GM23338 (cell line): ENCODE data around the gene FBLN2.

Experiments used
- CREB1 ChIP-seq: fragments of 250-450 bp; sonication (Bioruptor Pico); IDR thresholded peaks from 2 replicates; pipeline ENCODE4 v1.5.0; 2020; ENCODE audit warnings: low read depth, mild to moderate bottlenecking, moderate library complexity
- EZH2 ChIP-seq: fragments of 200-600 bp; sonication (generic); IDR thresholded peaks from one replicate; pipeline ENCODE4 v1.8.0; 2017; ENCODE audit warnings: antibody characterized with exemption, mild to moderate bottlenecking, low read depth; ENCODE audit not compliant: unreplicated experiment
- EZH2phosphoT487 ChIP-seq: fragments of 200-600 bp; sonication (generic); IDR thresholded peaks from one replicate; pipeline ENCODE4 v1.8.1; 2018; ENCODE audit warnings: antibody characterized with exemption; ENCODE audit not compliant: unreplicated experiment
- JUNB ChIP-seq: IDR thresholded peaks from one replicate; pipeline ENCODE4 v1.6.1; 2016; ENCODE audit warnings: antibody characterized with exemption; ENCODE audit not compliant: unreplicated experiment
- POLR2AphosphoS5 ChIP-seq: IDR thresholded peaks from 2 replicates; pipeline ENCODE4 v1.6.1; 2016; ENCODE audit warnings: antibody characterized with exemption, low read depth
- ZNF114 ChIP-seq: fragments of 250-450 bp; sonication (Bioruptor Pico); IDR thresholded peaks from 2 replicates; pipeline ENCODE4 v1.5.0; 2020; ENCODE audit warnings: mild to moderate bottlenecking, moderate library complexity
- TF ChIP-seq, protein P1 (sequence below), 2 experiments: fragments of 200-600 bp in 1 of 2; sonication (generic) in 1 of 2; conservative IDR thresholded peaks; 2 replicates each; pipeline versions ENCODE4 v1.5.1 to v1.6.1; 2016 to 2017; ENCODE audit warnings: antibody characterized with exemption in 2 of 2, low read depth in 2 of 2, mild to moderate bottlenecking in 2 of 2, moderate library complexity in 1 of 2
- TF ChIP-seq, protein P2 (sequence below): IDR thresholded peaks from one replicate; pipeline ENCODE4 v1.6.1; 2018; ENCODE audit warnings: antibody characterized with exemption; ENCODE audit not compliant: unreplicated experiment
- TF ChIP-seq, protein P3 (sequence below): fragments of 250-450 bp; sonication (Bioruptor Pico); IDR thresholded peaks from 2 replicates; pipeline ENCODE4 v1.5.0; 2020; ENCODE audit warnings: mild to moderate bottlenecking, moderate library complexity
- TF ChIP-seq, protein P4 (sequence below): IDR thresholded peaks from 2 replicates; pipeline ENCODE4 v1.6.1; 2016; ENCODE audit warnings: antibody characterized with exemption

DNA sequence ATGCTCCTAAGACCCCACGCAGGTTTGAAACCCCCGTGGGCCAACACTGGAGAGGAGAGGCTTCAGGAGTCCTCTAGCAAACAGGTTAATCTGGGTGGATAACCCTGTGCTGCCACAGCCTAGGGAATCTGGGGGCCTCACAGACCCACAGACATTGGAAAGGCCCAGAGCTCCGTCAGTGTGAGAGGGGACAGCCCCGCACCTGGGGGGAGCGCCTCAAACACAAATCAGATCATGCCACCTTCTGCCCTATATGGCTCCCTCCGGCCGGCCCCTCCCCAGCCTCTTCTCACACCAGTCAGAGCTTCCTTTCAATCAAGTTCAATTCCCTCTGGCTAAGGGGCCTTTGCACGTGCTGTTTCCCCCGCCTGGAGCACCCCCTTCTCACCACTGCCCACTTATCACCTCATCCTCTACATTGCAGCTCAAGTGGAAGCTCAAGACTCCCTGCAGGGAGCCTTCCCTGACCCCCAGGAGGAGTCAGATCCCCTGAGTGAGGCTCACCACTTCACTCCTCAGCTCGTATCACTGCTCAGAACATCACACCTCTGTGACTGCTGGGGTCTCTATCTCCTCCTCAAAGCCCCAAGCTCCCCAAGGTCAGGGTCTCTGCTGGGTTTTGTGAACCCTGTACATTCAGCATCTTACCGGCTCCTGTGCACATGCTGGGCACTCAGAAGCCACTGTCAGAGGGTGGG, 24.1 kb downstream of the FBLN2 start:
- TF ChIP-seq, protein P1, sequence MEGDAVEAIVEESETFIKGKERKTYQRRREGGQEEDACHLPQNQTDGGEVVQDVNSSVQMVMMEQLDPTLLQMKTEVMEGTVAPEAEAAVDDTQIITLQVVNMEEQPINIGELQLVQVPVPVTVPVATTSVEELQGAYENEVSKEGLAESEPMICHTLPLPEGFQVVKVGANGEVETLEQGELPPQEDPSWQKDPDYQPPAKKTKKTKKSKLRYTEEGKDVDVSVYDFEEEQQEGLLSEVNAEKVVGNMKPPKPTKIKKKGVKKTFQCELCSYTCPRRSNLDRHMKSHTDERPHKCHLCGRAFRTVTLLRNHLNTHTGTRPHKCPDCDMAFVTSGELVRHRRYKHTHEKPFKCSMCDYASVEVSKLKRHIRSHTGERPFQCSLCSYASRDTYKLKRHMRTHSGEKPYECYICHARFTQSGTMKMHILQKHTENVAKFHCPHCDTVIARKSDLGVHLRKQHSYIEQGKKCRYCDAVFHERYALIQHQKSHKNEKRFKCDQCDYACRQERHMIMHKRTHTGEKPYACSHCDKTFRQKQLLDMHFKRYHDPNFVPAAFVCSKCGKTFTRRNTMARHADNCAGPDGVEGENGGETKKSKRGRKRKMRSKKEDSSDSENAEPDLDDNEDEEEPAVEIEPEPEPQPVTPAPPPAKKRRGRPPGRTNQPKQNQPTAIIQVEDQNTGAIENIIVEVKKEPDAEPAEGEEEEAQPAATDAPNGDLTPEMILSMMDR (conservative IDR thresholded peaks at IDR 0.05; ENCODE audit: low read depth in 2 of 2), result no peak
- TF ChIP-seq POLR2AphosphoS5 (no peak), ZNF114 (no peak), EZH2 (no peak), JUNB (no peak), CREB1 (CRISPR knock-in tag) (no peak), EZH2phosphoT487 (no peak)
- TF ChIP-seq, protein P2, sequence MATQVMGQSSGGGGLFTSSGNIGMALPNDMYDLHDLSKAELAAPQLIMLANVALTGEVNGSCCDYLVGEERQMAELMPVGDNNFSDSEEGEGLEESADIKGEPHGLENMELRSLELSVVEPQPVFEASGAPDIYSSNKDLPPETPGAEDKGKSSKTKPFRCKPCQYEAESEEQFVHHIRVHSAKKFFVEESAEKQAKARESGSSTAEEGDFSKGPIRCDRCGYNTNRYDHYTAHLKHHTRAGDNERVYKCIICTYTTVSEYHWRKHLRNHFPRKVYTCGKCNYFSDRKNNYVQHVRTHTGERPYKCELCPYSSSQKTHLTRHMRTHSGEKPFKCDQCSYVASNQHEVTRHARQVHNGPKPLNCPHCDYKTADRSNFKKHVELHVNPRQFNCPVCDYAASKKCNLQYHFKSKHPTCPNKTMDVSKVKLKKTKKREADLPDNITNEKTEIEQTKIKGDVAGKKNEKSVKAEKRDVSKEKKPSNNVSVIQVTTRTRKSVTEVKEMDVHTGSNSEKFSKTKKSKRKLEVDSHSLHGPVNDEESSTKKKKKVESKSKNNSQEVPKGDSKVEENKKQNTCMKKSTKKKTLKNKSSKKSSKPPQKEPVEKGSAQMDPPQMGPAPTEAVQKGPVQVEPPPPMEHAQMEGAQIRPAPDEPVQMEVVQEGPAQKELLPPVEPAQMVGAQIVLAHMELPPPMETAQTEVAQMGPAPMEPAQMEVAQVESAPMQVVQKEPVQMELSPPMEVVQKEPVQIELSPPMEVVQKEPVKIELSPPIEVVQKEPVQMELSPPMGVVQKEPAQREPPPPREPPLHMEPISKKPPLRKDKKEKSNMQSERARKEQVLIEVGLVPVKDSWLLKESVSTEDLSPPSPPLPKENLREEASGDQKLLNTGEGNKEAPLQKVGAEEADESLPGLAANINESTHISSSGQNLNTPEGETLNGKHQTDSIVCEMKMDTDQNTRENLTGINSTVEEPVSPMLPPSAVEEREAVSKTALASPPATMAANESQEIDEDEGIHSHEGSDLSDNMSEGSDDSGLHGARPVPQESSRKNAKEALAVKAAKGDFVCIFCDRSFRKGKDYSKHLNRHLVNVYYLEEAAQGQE, result no peak
- TF ChIP-seq, protein P3, sequence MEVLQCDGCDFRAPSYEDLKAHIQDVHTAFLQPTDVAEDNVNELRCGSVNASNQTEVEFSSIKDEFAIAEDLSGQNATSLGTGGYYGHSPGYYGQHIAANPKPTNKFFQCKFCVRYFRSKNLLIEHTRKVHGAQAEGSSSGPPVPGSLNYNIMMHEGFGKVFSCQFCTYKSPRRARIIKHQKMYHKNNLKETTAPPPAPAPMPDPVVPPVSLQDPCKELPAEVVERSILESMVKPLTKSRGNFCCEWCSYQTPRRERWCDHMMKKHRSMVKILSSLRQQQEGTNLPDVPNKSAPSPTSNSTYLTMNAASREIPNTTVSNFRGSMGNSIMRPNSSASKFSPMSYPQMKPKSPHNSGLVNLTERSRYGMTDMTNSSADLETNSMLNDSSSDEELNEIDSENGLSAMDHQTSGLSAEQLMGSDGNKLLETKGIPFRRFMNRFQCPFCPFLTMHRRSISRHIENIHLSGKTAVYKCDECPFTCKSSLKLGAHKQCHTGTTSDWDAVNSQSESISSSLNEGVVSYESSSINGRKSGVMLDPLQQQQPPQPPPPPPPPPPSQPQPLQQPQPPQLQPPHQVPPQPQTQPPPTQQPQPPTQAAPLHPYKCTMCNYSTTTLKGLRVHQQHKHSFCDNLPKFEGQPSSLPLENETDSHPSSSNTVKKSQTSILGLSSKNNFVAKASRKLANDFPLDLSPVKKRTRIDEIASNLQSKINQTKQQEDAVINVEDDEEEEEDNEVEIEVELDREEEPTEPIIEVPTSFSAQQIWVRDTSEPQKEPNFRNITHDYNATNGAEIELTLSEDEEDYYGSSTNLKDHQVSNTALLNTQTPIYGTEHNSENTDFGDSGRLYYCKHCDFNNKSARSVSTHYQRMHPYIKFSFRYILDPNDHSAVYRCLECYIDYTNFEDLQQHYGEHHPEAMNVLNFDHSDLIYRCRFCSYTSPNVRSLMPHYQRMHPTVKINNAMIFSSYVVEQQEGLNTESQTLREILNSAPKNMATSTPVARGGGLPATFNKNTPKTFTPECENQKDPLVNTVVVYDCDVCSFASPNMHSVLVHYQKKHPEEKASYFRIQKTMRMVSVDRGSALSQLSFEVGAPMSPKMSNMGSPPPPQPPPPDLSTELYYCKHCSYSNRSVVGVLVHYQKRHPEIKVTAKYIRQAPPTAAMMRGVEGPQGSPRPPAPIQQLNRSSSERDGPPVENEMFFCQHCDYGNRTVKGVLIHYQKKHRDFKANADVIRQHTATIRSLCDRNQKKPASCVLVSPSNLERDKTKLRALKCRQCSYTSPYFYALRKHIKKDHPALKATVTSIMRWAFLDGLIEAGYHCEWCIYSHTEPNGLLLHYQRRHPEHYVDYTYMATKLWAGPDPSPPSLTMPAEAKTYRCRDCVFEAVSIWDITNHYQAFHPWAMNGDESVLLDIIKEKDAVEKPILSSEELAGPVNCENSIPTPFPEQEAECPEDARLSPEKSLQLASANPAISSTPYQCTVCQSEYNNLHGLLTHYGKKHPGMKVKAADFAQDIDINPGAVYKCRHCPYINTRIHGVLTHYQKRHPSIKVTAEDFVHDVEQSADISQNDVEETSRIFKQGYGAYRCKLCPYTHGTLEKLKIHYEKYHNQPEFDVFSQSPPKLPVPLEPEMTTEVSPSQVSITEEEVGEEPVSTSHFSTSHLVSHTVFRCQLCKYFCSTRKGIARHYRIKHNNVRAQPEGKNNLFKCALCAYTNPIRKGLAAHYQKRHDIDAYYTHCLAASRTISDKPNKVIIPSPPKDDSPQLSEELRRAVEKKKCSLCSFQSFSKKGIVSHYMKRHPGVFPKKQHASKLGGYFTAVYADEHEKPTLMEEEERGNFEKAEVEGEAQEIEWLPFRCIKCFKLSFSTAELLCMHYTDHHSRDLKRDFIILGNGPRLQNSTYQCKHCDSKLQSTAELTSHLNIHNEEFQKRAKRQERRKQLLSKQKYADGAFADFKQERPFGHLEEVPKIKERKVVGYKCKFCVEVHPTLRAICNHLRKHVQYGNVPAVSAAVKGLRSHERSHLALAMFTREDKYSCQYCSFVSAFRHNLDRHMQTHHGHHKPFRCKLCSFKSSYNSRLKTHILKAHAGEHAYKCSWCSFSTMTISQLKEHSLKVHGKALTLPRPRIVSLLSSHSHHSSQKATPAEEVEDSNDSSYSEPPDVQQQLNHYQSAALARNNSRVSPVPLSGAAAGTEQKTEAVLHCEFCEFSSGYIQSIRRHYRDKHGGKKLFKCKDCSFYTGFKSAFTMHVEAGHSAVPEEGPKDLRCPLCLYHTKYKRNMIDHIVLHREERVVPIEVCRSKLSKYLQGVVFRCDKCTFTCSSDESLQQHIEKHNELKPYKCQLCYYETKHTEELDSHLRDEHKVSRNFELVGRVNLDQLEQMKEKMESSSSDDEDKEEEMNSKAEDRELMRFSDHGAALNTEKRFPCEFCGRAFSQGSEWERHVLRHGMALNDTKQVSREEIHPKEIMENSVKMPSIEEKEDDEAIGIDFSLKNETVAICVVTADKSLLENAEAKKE, result no peak
- TF ChIP-seq, protein P4, sequence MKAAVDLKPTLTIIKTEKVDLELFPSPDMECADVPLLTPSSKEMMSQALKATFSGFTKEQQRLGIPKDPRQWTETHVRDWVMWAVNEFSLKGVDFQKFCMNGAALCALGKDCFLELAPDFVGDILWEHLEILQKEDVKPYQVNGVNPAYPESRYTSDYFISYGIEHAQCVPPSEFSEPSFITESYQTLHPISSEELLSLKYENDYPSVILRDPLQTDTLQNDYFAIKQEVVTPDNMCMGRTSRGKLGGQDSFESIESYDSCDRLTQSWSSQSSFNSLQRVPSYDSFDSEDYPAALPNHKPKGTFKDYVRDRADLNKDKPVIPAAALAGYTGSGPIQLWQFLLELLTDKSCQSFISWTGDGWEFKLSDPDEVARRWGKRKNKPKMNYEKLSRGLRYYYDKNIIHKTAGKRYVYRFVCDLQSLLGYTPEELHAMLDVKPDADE, result no peak
